DND-41 (cell line): Measurements from ENCODE around the gene TRIM3.

Experiments
- EZH2 ChIP-seq: IDR thresholded peaks from 3 replicates; pipeline ENCODE4 v1.6.1; 2012; ENCODE audit warnings: borderline replicate concordance, low read depth, mild to moderate bottlenecking, moderate library complexity, low read length, inconsistent platforms; ENCODE audit not compliant: severe bottlenecking
- TF ChIP-seq, protein P1 (sequence below): IDR thresholded peaks from 2 replicates; pipeline ENCODE4 v1.5.1; 2012; ENCODE audit warnings: borderline replicate concordance, low read length, moderate library complexity, mild to moderate bottlenecking; ENCODE audit not compliant: poor library complexity, severe bottlenecking; ENCODE audit errors: extremely low read depth

DNA sequence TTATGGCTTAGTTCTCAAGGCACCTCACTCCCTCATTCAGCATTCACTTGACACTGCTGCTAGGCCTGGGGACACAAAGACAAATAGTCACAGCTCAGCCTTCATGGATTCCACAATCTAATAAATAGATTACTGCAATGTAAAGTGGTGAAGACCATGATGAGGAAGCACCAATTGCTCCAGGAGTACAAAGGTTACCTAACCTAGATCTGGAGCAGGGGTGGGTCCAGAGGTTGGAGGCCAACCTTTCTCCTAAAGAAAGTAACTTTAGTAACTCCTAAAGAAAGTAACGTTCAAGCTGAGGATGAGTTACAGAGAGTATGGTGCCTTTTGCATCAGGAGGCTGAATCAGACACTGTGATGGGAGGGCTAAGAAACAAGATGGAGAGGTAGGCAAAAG is 4.1 kb downstream of the TRIM3 start:
- TF ChIP-seq, protein P1, sequence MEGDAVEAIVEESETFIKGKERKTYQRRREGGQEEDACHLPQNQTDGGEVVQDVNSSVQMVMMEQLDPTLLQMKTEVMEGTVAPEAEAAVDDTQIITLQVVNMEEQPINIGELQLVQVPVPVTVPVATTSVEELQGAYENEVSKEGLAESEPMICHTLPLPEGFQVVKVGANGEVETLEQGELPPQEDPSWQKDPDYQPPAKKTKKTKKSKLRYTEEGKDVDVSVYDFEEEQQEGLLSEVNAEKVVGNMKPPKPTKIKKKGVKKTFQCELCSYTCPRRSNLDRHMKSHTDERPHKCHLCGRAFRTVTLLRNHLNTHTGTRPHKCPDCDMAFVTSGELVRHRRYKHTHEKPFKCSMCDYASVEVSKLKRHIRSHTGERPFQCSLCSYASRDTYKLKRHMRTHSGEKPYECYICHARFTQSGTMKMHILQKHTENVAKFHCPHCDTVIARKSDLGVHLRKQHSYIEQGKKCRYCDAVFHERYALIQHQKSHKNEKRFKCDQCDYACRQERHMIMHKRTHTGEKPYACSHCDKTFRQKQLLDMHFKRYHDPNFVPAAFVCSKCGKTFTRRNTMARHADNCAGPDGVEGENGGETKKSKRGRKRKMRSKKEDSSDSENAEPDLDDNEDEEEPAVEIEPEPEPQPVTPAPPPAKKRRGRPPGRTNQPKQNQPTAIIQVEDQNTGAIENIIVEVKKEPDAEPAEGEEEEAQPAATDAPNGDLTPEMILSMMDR, result no peak
- no peak for TF ChIP-seq EZH2
